HEK293 (cell line): ENCODE measurements around the gene NSUN4.

Experiments
- CTCF ChIA-PET: fragments of 350-600 bp; formaldehyde crosslinking; extraction: SDS; loops from one replicate; lab custom pipeline; 2021; ENCODE audit warnings: antibody characterized with exemption; lab: Yijun Ruan, JAX
- POLR2A ChIA-PET: fragments of 300-600 bp; formaldehyde crosslinking; extraction: SDS; loops from one replicate; lab custom pipeline; 2020; ENCODE audit warnings: antibody characterized with exemption, inconsistent platforms; lab: Yijun Ruan, JAX
- H3K27ac ChIP-seq: fragments of 200-500 bp; sonication (Bioruptor generic); 2 replicates; pipeline ENCODE4 v1.5.1; 2014; ENCODE audit warnings: low read depth, low read length, control low read depth, inconsistent platforms; ENCODE audit errors: extremely low read depth
- H3K36me3 ChIP-seq, 2 experiments: fragments of 200-500 bp in 1 of 2; sonication (Bioruptor generic) in 1 of 2; 1 replicate in 1 of 2; 2 replicates in 1 of 2; pipeline ENCODE4 v1.5.1; 2014 to 2017; ENCODE audit warnings: inconsistent platforms in 2 of 2, low read length in 2 of 2; ENCODE audit not compliant: control insufficient read depth in 2 of 2, insufficient read depth in 1 of 2
- H3K4me1 ChIP-seq: fragments of 200-500 bp; sonication (Bioruptor generic); 2 replicates; pipeline ENCODE4 v1.5.1; 2014; ENCODE audit warnings: mild to moderate bottlenecking, low read length, inconsistent platforms; ENCODE audit not compliant: control insufficient read depth, insufficient read depth
- H3K4me3 ChIP-seq: 2 replicates; pipeline ENCODE4 v1.5.1; 2011; ENCODE audit warnings: low read depth, mild to moderate bottlenecking, control low read depth, low read length, moderate library complexity
- H3K9me3 ChIP-seq: fragments of 200-500 bp; sonication (Bioruptor generic); 2 replicates; pipeline ENCODE4 v1.5.1; 2014; ENCODE audit warnings: low read depth, low read length, inconsistent platforms; ENCODE audit not compliant: control insufficient read depth, insufficient read depth
- GFI1B ChIP-seq: fragments of 450-650 bp; formaldehyde crosslinking; IDR thresholded peaks from 2 replicates; pipeline ENCODE4 v1.5.1; 2016; ENCODE audit warnings: missing biosample characterization, missing genetic modification characterization
- PBX3 ChIP-seq: sonication (generic); formaldehyde crosslinking; IDR thresholded peaks from 2 replicates; pipeline ENCODE4 v1.8.1; 2022; ENCODE audit warnings: mild to moderate bottlenecking, moderate library complexity, missing genetic modification reagents
- PRDM6 ChIP-seq: fragments of 450-650 bp; formaldehyde crosslinking; IDR thresholded peaks from 2 replicates; pipeline ENCODE4 v1.5.1; 2017; ENCODE audit warnings: missing biosample characterization, missing genetic modification characterization
- REST ChIP-seq: fragments of 450-650 bp; formaldehyde crosslinking; IDR thresholded peaks from 2 replicates; pipeline ENCODE4 v1.5.1; 2016; ENCODE audit warnings: missing biosample characterization, missing genetic modification characterization
- ZBTB21 ChIP-seq: fragments of 450-650 bp; formaldehyde crosslinking; IDR thresholded peaks from 2 replicates; pipeline ENCODE4 v1.5.1; 2017; ENCODE audit warnings: missing biosample characterization, missing genetic modification characterization
- ZBTB48 ChIP-seq: fragments of 450-650 bp; formaldehyde crosslinking; IDR thresholded peaks from 2 replicates; pipeline ENCODE4 v1.5.1; 2016; ENCODE audit warnings: missing biosample characterization, missing genetic modification characterization
- ZEB2 ChIP-seq: fragments of 450-650 bp; formaldehyde crosslinking; IDR thresholded peaks from 2 replicates; pipeline ENCODE4 v1.5.1; 2016; ENCODE audit warnings: missing biosample characterization, missing genetic modification characterization
- ZFP41 ChIP-seq: fragments of 450-650 bp; formaldehyde crosslinking; IDR thresholded peaks from 2 replicates; pipeline ENCODE4 v1.5.1; 2016; ENCODE audit warnings: missing biosample characterization, missing genetic modification characterization, borderline replicate concordance
- ZNF214 ChIP-seq: fragments of 450-650 bp; formaldehyde crosslinking; IDR thresholded peaks from 2 replicates; pipeline ENCODE4 v1.5.1; 2017; ENCODE audit warnings: missing biosample characterization, mild to moderate bottlenecking, missing genetic modification characterization, borderline replicate concordance
- ZNF239 ChIP-seq: fragments of 450-650 bp; formaldehyde crosslinking; IDR thresholded peaks from 2 replicates; pipeline ENCODE4 v1.5.1; 2016; ENCODE audit warnings: missing biosample characterization, missing genetic modification characterization
- ZNF324 ChIP-seq: fragments of 450-650 bp; formaldehyde crosslinking; IDR thresholded peaks from 2 replicates; pipeline ENCODE4 v1.5.1; 2016; ENCODE audit warnings: missing biosample characterization, missing genetic modification characterization
- ZNF561 ChIP-seq: fragments of 450-650 bp; IDR thresholded peaks from 2 replicates; pipeline ENCODE4 v1.5.1; 2018; ENCODE audit warnings: missing biosample characterization, missing genetic modification characterization, borderline replicate concordance
- ZNF580 ChIP-seq: fragments of 450-650 bp; formaldehyde crosslinking; IDR thresholded peaks from 2 replicates; pipeline ENCODE4 v1.5.1; 2016; ENCODE audit warnings: missing biosample characterization, missing genetic modification characterization
- ZNF596 ChIP-seq: fragments of 450-650 bp; IDR thresholded peaks from 2 replicates; pipeline ENCODE4 v1.5.0; 2018; ENCODE audit warnings: missing biosample characterization, mild to moderate bottlenecking, missing genetic modification characterization, moderate library complexity
- ZNF600 ChIP-seq: fragments of 450-650 bp; formaldehyde crosslinking; IDR thresholded peaks from 2 replicates; pipeline ENCODE4 v1.5.1; 2016; ENCODE audit warnings: missing biosample characterization, missing genetic modification characterization
- ZNF629 ChIP-seq: fragments of 450-650 bp; formaldehyde crosslinking; IDR thresholded peaks from 2 replicates; pipeline ENCODE4 v1.5.1; 2017; ENCODE audit warnings: missing biosample characterization, missing genetic modification characterization
- ZNF639 ChIP-seq: fragments of 450-650 bp; formaldehyde crosslinking; IDR thresholded peaks from 2 replicates; pipeline ENCODE4 v1.5.1; 2016; ENCODE audit warnings: missing biosample characterization, missing genetic modification characterization
- ZNF664 ChIP-seq: fragments of 450-650 bp; formaldehyde crosslinking; IDR thresholded peaks from 2 replicates; pipeline ENCODE4 v1.5.1; 2016; ENCODE audit warnings: missing biosample characterization, missing genetic modification characterization
- ZNF670 ChIP-seq: fragments of 450-650 bp; formaldehyde crosslinking; IDR thresholded peaks from 2 replicates; pipeline ENCODE4 v1.5.1; 2016; ENCODE audit warnings: missing biosample characterization, missing genetic modification characterization, low read depth
- ZNF707 ChIP-seq: fragments of 450-650 bp; formaldehyde crosslinking; IDR thresholded peaks from 2 replicates; pipeline ENCODE4 v1.5.1; 2016; ENCODE audit warnings: missing biosample characterization, missing genetic modification characterization
- ZSCAN16 ChIP-seq: fragments of 450-650 bp; formaldehyde crosslinking; IDR thresholded peaks from 2 replicates; pipeline ENCODE4 v1.5.1; 2016; ENCODE audit warnings: missing biosample characterization, missing genetic modification characterization
- ZSCAN23 ChIP-seq: fragments of 450-650 bp; formaldehyde crosslinking; IDR thresholded peaks from 2 replicates; pipeline ENCODE4 v1.5.1; 2016; ENCODE audit warnings: missing biosample characterization, missing genetic modification characterization

Gene NSUN4

GRCh38 chr1:46404482-46405196 is 64.0 kb downstream of the NSUN4 start (continued):
- TF ChIP-seq ZNF239 (no peak), ZNF580 (no peak), ZBTB21 (tag by site-specific recombination) (no peak)
- TF ChIP-seq, all 188 proteins: peak for 0

GRCh38 chr1:46405197-46405555 is 64.6 kb downstream of the NSUN4 start:
- no peaks in the 10 kb centered on the region for H3K9me3 ChIP-seq
- CTCF ChIA-PET: interaction anchor here (0.6 to 5.2 kb wide), 9 partner anchors 9 to 543 kb away, joined by 3 to 26 read pairs (median 5); a partner anchor contains a TSS

GRCh38 chr1:46405724-46406123 is 65.1 kb downstream of the NSUN4 start:
- POLR2A ChIA-PET: no interaction called here
- H3K36me3 ChIP-seq: no peaks in the 10 kb centered on the region
- no peak overlapping the region for H3K27ac ChIP-seq
- CTCF ChIA-PET: interaction anchor here (0.6 to 5.2 kb wide), 8 partner anchors 9 to 544 kb away, joined by 3 to 26 read pairs (median 4); a partner anchor contains a TSS
- no peak overlapping the region for H3K4me3 ChIP-seq
- no peaks in the 10 kb centered on the region for H3K9me3 ChIP-seq
- H3K4me1 ChIP-seq: no peaks in the 10 kb centered on the region
- no peak for TF ChIP-seq ZNF596 (tag by site-specific recombination)
- TF ChIP-seq GFI1B (tag by site-specific recombination): no peak
- no peak for TF ChIP-seq ZNF664 (tag by site-specific recombination)
- no peak for TF ChIP-seq ZSCAN16 (tag by site-specific recombination)
- TF ChIP-seq ZNF707 (tag by site-specific recombination): no peak
- no peak for TF ChIP-seq ZNF600
- TF ChIP-seq ZSCAN23 (tag by site-specific recombination): no peak
- TF ChIP-seq PRDM6 (tag by site-specific recombination): no peak
- TF ChIP-seq ZEB2 (tag by site-specific recombination): no peak

More at GRCh38 chr1:46405197-46405555, 64.6 kb downstream of the NSUN4 start:
- Histone ChIP-seq H3K27ac (no peak overlapping the region), H3K36me3 (no peaks in the 10 kb centered on the region), H3K4me1 (no peaks in the 10 kb centered on the region), H3K4me3 (no peak overlapping the region)
- POLR2A ChIA-PET: no interaction called here
- TF ChIP-seq ZBTB48 (tag by site-specific recombination): no peak
- no peak for TF ChIP-seq REST
- no peak for TF ChIP-seq ZNF639
- TF ChIP-seq ZNF561 (tag by site-specific recombination): no peak
- no peak for TF ChIP-seq ZNF629
- no peak for TF ChIP-seq ZNF324 (tag by site-specific recombination)
- TF ChIP-seq ZNF670: no peak
- TF ChIP-seq PBX3 (CRISPR knock-in tag): no peak
- no peak for TF ChIP-seq ZEB2 (tag by site-specific recombination)
- no peak for TF ChIP-seq ZNF214 (tag by site-specific recombination)
- no peak for TF ChIP-seq ZFP41
